HG03558 (cell line): ENCODE data around the gene ABLIM2.

Experiments
- ATAC-seq: cut with Tn5 transposase; IDR thresholded peaks from one replicate; pipeline ENCODE4 v1.9.1; 2021; ENCODE audit warnings: moderate number of reproducible peaks; ENCODE audit not compliant: unreplicated experiment; ENCODE audit errors: extremely low read depth

Gene ABLIM2

DNA sequence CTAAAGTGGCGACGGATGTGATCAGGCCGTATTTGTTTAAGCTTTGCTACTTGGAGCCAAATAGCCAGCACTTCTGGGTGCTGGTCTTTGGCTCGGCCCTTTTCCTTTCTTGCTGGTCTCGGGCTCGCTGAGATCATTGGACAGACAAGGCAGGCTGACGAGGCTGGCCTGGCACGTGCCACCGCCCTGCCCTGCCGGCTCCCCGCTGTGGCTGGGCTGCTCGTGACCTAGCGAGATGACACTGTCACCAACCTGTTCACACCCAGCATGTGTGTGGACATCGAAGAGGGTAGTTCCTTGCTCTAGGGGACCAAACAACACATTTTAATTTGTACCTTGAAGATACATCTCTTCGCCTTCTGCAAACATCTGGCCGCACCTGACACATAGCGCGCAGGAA is 98.0 kb downstream of the ABLIM2 start:
- ATAC-seq, result no peak

- ATAC-seq, result no peak
Measured at GRCh38 chr4:8058031-8058479, 100.6 kb downstream of the ABLIM2 start.

DNA sequence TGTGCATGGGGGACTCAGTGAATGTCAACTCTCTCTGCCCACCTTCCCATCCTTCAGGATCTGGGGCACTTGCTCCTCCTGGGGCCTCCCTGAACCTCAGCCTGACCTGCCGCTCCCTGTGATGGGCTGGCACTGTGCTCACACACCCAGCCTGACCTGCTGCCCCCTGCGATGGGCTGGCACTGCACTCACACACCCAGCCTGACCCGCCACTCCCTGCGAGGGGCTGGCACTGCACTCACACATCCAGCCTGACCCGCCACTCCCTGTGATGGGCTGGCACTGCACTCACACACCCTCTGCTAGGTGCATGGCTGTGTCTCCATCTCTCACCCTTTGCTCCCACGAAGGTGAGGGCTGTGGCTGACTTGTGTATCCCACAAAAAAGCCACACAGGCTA is 103.4 kb downstream of the ABLIM2 start:
- no peak for ATAC-seq

DNA sequence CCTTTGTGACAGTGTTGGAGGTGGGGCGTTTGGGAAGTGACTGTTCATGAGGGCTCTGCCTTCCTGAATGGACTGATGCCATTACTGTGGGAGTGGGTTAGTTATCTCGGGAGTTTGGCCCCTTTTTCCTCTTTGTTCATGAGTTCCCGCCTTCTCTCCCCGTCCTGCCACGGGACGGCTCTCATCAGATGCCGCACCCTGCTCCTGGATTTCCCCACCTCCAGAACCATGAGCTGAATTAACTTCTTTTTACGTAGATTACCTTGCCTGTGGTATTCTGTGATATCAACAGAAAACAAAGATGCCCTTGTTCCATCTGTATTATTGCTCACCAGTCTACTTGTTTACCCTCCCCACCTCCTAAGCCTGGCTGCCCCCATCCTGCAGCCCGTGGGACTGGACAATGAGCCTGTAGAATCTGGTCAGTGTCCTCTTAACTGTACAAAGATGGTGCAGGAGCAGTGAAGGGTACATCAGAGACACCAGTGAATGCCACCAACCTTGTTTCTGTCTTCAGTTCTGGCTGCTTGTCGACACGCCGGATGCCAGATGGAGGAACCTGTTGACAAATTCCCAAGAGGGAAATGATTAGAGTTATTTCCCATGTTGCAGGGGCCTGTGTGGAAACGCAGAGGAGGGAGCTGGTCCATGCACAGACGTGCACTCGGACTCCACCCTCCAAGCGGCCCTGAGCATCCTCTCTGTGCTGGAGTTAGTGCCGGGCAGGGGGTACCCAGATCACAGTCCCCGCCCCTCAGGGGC is 104.7 kb downstream of the ABLIM2 start:
- ATAC-seq, result no peak

GRCh38 chr4:8052160-8052691 is 106.4 kb downstream of the ABLIM2 start:
- ATAC-seq, result no peak

- ATAC-seq, result no peak
Measured at GRCh38 chr4:8051644-8052043, 107.0 kb downstream of the ABLIM2 start.

- no peak for ATAC-seq
Measured at GRCh38 chr4:8050555-8051206, 107.9 kb downstream of the ABLIM2 start.

GRCh38 chr4:8050180-8050554 is 108.4 kb downstream of the ABLIM2 start:
- no peak for ATAC-seq

GRCh38 chr4:8048856-8049676 is 109.5 kb downstream of the ABLIM2 start:
- no peak for ATAC-seq

DNA sequence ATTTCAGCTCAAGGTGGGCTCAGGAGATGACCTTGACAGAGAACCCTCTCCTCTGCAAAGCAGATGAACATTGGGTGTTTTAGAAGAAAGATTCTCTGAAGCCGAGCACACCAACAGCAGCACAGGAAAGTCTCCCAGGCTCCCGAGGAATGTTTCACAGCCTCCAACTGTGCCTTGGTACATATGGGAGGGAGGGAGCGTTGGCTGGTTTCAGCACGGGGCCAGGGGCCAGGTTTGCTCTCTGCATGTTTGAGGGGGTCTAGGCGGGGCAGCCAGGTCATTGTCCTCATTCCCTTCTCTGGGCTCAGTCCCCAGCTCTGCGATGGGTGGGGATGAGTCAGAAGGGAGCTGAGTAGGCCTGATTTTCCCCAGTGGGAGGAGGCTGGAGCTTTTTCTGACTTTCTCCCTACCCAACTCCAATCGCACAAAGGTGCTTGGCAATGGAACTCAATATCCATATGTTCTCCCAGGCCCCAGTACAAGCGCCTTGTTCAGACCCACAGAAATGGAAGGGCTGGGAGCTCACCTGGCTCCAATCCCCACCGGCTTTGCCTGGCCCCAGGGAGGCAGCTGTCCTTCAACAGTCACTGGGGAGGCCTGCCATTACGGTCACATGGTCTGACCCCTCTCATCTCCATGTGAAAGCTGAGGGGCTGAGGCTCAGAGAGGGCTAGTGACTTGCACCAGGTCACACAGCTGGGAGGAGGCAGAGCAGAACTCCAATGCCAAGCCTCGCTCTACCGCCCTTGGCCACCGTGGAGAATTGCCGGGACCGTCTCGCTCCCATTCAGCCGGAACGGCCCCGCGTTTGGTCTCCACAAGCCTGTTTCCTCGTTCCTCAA is 110.6 kb downstream of the ABLIM2 start:
- ATAC-seq, result no peak

GRCh38 chr4:8046925-8047541 is 111.6 kb downstream of the ABLIM2 start:
- ATAC-seq, result no peak

DNA sequence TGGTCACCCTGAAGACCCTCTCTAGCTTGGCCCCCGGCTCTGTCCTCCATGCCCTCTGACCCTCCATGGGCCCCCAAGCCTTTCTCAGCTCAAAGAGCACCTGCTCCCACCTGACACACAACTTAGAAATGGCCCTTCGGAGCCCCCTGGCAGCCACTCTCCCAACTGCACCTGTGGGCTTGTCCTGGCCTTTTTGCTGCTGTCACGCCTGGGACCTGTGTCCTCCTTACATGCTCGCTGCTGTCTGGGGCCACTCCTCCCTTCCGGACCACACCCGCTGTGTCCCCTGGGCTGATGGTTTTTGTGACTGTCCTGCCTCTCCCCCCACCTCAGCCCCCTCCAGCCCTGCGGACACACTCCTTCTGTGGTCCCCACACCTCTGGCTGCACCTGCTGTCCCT is 112.7 kb downstream of the ABLIM2 start:
- ATAC-seq, result no peak

DNA sequence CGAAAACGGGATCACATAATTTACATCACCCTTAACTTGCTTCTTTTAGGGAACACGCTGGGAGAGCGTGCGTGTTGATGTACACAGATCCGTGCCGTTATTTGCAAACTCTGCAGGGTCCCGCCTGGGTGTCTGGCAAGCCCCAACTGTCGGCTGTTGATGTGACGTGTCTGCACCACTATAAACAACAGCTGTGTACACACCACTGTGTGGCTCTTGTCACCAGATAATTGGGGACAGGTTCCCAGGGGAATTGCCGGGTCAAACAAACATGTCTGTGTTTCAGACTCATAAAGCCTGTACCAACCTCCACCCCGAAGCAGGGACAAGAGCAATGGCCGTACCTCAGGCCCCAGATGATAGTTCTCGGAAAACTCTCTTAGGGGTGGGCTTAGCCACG is 113.9 kb downstream of the ABLIM2 start:
- no peak for ATAC-seq

DNA sequence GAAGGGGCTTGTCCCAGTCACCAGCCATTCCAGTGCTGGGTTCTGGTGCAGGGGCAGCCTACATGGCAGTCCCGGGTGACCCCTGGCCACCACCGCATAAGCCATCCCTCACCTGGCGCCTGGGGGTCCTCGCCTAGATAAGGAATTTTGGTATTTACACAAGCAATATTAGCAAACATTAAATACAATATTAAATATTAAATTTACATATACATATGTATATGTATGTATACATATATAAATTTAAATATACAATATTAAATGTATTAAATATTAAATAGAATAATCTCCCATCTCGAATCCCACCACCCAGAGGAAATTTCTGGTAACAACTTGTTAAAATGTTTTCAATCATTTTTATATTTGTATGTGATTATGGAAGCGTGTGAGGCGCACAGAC is 114.4 kb downstream of the ABLIM2 start:
- no peak for ATAC-seq

DNA sequence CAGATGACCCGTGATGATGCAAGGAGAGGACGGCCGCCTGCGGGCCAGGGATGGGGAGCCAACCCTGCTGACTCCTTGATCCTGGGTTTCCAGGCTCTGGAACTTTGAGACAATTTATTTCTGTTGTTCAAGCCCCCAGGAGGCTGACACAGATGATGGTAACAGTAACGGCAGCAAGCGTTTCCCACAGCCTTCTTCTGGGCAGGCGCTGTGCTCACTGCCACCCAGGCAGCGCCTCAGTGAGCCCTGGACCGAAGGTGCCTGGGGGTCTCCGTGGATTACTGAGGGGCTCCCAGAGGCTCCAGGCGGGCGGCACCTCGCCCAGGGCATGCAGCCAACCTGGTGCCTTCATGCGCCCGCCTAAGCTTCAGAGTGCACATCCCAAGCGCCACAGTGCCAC is 115.0 kb downstream of the ABLIM2 start:
- ATAC-seq, result no peak

DNA sequence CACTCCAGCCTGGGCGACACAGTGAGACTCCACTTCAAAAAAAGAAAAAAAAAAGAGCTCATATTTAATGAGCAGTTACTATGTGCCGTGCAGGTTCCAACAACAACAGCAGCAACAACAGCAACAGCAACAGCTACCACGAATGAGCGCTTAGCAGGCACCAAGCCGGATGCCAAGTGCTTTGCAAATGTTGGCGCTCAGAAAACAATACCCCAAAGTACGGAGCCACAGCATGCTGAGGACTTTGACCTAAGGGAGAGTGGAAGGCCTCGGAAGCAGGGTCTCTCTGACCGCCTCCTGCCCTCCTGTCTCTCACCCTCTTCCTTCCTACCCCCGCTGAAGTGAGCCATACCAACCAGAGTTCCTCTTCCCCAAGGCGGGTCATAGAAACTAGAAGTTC is 116.7 kb downstream of the ABLIM2 start:
- no peak for ATAC-seq

DNA sequence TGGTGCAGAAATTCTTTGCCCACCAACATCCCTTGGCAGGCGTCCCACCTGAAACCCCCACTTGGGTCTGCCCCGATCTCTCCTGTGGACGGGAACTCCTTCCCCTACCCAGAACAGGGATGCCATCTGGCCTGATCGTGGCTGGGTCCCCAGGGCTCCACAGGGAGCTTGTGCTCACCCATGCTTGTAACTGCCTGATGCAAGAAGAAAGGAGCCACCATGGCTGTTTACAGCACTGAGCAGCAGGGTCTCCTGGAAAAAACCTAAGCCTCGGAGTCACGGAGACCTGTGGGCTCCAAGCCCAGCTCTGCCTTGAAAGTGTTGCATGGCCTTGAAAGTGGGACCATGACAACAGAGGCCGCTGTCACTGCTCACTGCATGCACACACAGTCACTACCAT is 117.4 kb downstream of the ABLIM2 start:
- no peak for ATAC-seq

GRCh38 chr4:8040607-8041006 is 118.0 kb downstream of the ABLIM2 start:
- ATAC-seq, result no peak

DNA sequence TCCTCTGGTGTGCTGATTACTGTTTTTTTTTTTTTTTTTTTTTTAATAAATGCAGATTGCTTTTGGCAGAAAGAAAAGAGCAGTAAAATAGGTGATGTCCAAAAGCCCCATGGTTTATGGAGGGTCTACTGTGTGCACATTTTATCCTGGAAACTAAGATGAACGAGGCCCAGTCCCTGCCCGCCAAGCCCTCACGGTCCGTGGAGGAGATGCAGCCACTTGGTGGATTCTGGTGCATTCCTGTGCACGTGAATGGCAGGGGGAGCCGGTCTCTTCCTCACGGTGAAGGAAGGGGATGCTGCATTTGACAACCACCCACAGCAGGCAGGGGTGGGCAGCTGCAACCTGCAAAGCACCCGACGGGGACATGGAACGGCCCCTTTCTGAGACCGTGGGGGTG is 118.8 kb downstream of the ABLIM2 start:
- ATAC-seq, result no peak

DNA sequence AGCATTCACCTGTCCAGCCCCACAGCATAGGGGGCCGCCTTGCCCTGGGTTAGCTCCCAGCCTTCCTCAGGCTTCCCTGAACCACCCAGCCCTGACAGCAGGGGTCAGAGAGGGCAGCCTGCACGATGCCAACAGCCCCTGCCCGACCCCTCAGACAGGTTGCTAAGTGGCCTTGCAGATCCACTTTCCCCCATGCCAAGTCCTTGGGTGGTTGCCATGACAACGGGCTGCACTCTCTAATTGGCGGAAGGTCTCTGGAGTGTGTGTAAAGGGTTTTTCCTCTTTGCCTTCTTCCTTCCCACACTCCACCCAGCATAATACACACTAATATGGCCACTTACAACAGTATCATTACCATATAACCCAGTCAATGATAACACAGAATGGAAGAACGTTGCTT is 119.3 kb downstream of the ABLIM2 start:
- no peak for ATAC-seq
